RWPE2 (cell line): ENCODE data around the gene MDC1.

Experiments used
- ATAC-seq: fragments of 200-7000 bp; cut with Tn5 transposase; 3 replicates; pipeline ENCODE4 v1.9.1; 2021; ENCODE audit warnings: low read depth
- DNase-seq: peaks from one replicate; pipeline ENCODE4 v3.0.0-alpha.2; 2020; ENCODE audit warnings: low spot score
- H3K27ac ChIP-seq: fragments of 450-650 bp; 2 replicates; pipeline ENCODE4 v1.5.1; 2017; ENCODE audit warnings: mild to moderate bottlenecking; ENCODE audit not compliant: poor library complexity, severe bottlenecking
- H3K27me3 ChIP-seq: fragments of 250-450 bp; sonication (Bioruptor Pico); 2 replicates; pipeline ENCODE4 v1.5.1; 2021; ENCODE audit warnings: mild to moderate bottlenecking, moderate library complexity; ENCODE audit not compliant: insufficient read depth, poor library complexity, severe bottlenecking
- H3K36me3 ChIP-seq: fragments of 250-450 bp; sonication (Bioruptor Pico); 2 replicates; pipeline ENCODE4 v1.5.1; 2020; ENCODE audit warnings: low read depth, mild to moderate bottlenecking, moderate library complexity
- H3K4me1 ChIP-seq: fragments of 250-450 bp; sonication (Bioruptor Pico); 2 replicates; pipeline ENCODE4 v1.5.1; 2021; ENCODE audit warnings: mild to moderate bottlenecking, moderate library complexity; ENCODE audit not compliant: insufficient read depth, poor library complexity, severe bottlenecking
- H3K4me3 ChIP-seq: fragments of 250-450 bp; sonication (Bioruptor Pico); 2 replicates; pipeline ENCODE4 v1.5.1; 2021; ENCODE audit warnings: mild to moderate bottlenecking, moderate library complexity; ENCODE audit not compliant: severe bottlenecking
- H3K9me3 ChIP-seq: fragments of 250-450 bp; sonication (Bioruptor Pico); 2 replicates; pipeline ENCODE4 v1.5.1; 2021; ENCODE audit warnings: mild to moderate bottlenecking, moderate library complexity; ENCODE audit not compliant: severe bottlenecking
- CTCF ChIP-seq: fragments of 450-650 bp; IDR thresholded peaks from one replicate; pipeline ENCODE4 v1.5.1; 2017; ENCODE audit warnings: mild to moderate bottlenecking, moderate library complexity; ENCODE audit not compliant: poor library complexity, severe bottlenecking

MDC1 gene

GRCh38 chr6:30654798-30655742 is 62.0 kb downstream of the MDC1 start:
- Histone ChIP-seq H3K27ac (no peak overlapping the region), H3K36me3 (peaks cover 85% of the 10 kb centered on the region), H3K4me1 (no peaks in the 10 kb centered on the region), H3K27me3 (no peaks in the 10 kb centered on the region), H3K9me3 (no peaks in the 10 kb centered on the region), H3K4me3 (no peak overlapping the region)
- DNase-seq (no peak), ATAC-seq (no peak)
- no peak for TF ChIP-seq CTCF

- peaks cover 62% of the 10 kb centered on the region for H3K36me3 ChIP-seq
- no peaks in the 10 kb centered on the region for H3K27me3 ChIP-seq
- no peak for DNase-seq
- H3K9me3 ChIP-seq = no peaks in the 10 kb centered on the region
- TF ChIP-seq CTCF = no peak
- H3K27ac ChIP-seq = no peak overlapping the region
- no peak for ATAC-seq
- H3K4me3 ChIP-seq = no peak overlapping the region
- peaks cover 4% of the 10 kb centered on the region for H3K4me1 ChIP-seq
Measured at GRCh38 chr6:30651143-30651542, 65.9 kb downstream of the MDC1 start.
